A673 (cell line): Measurements from ENCODE around the gene CFAP43. TPM values are rescaled to one million over a fixed set of nuclear protein-coding genes. Genes with fewer than 3 reads are reported as not detected.
A peak's percentile ranks its signal among the peaks of the same experiment; 100 is the strongest.

Source experiments
- BruUV-seq: library from RNA; stranded (reverse); fragments of 400-500 nt; replicated peaks from 2 replicates; lab custom pipeline; 2021; lab: Mats Ljungman, UMichigan
- CTCF ChIA-PET: fragments of 300-600 bp; sonication (Branson Sonifier 250); formaldehyde crosslinking; loops from one replicate; lab custom pipeline; 2022; ENCODE audit warnings: antibody characterized with exemption; lab: Charles Lee
- POLR2A ChIA-PET: fragments of 300-600 bp; sonication (Branson Sonifier 250); formaldehyde crosslinking; loops from one replicate; lab custom pipeline; 2022; ENCODE audit warnings: antibody characterized with exemption; ENCODE audit not compliant: low non-redundant PET; lab: Charles Lee
- DNase-seq: peaks from one replicate; pipeline ENCODE4 v3.0.0-alpha.2; 2015; ENCODE audit warnings: low spot score
- H3K27ac ChIP-seq: fragments of 200-600 bp; sonication (generic); 2 replicates; pipeline ENCODE4 v1.5.1; 2016; ENCODE audit warnings: mixed run types, low read depth, mild to moderate bottlenecking, mixed read lengths, antibody characterized with exemption, low read length; ENCODE audit not compliant: poor library complexity, severe bottlenecking
- H3K27me3 ChIP-seq: fragments of 200-600 bp; sonication (generic); replicated peaks from 2 replicates; pipeline ENCODE4 v1.6.1; 2017; ENCODE audit warnings: mixed run types, low read depth, mild to moderate bottlenecking, mixed read lengths, antibody characterized with exemption, low read length; ENCODE audit not compliant: insufficient read depth, poor library complexity
- H3K36me3 ChIP-seq: fragments of 200-600 bp; sonication (generic); 2 replicates; pipeline ENCODE4 v1.6.1; 2016; ENCODE audit warnings: mixed run types, mild to moderate bottlenecking, mixed read lengths, antibody characterized with exemption, low read length; ENCODE audit not compliant: insufficient read depth, poor library complexity, severe bottlenecking
- H3K4me1 ChIP-seq: fragments of 200-600 bp; sonication (generic); 2 replicates; pipeline ENCODE4 v1.6.1; 2017; ENCODE audit warnings: mixed run types, mild to moderate bottlenecking, mixed read lengths, antibody characterized with exemption, low read length; ENCODE audit not compliant: insufficient read depth, poor library complexity, severe bottlenecking
- H3K4me3 ChIP-seq: fragments of 200-600 bp; sonication (generic); 2 replicates; pipeline ENCODE4 v1.5.1; 2016; ENCODE audit warnings: low read depth, mixed run types, mild to moderate bottlenecking, mixed read lengths, low read length; ENCODE audit not compliant: poor library complexity, severe bottlenecking
- H3K9me3 ChIP-seq: fragments of 200-600 bp; sonication (generic); 2 replicates; pipeline ENCODE4 v1.6.1; 2016; ENCODE audit warnings: mixed run types, low read depth, mild to moderate bottlenecking, mixed read lengths, antibody characterized with exemption, low read length; ENCODE audit not compliant: poor library complexity, severe bottlenecking
- CTCF ChIP-seq: fragments of 300-800, 200-600 bp; sonication (generic); conservative IDR thresholded peaks from 2 replicates; pipeline ENCODE4 v1.5.1; 2017; ENCODE audit warnings: low read depth, mild to moderate bottlenecking, antibody characterized with exemption, low read length, moderate library complexity, mixed read lengths
- EZH2 ChIP-seq: fragments of 200-600 bp; sonication (generic); IDR thresholded peaks from 2 replicates; pipeline ENCODE4 v1.6.1; 2017; ENCODE audit warnings: borderline replicate concordance, low read depth, mild to moderate bottlenecking, mixed read lengths, antibody characterized with exemption, low read length; ENCODE audit not compliant: poor library complexity, severe bottlenecking
- intact Hi-C: fragments of 100-400 bp; cut with micrococcal nuclease; formaldehyde crosslinking; loops from one replicate; pipeline ENCODE4 v1.10.0; 2022; ENCODE audit not compliant: unreplicated experiment
- total RNA-seq: library from RNA; stranded (reverse); gene quantifications from 2 replicates; pipeline ENCODE4 v1.2.3, GENCODE V29; 2021

Gene CFAP43
- total RNA-seq, 1 experiment from 2014 or later: 0.13 TPM

GRCh38 chr10:104151737-104152136 lies 80.4 kb downstream of the CFAP43 start:
- Histone ChIP-seq H3K9me3 (peaks cover 11% of the 10 kb centered on the region), H3K36me3 (no peaks in the 10 kb centered on the region), H3K27me3 (peaks cover 19% of the 10 kb centered on the region), H3K4me3 (no peak overlapping the region), H3K27ac (no peak overlapping the region), H3K4me1 (no peaks in the 10 kb centered on the region)
- ChIA-PET POLR2A (no interaction called here), CTCF (no interaction called here)
- intact Hi-C loops: no loop called here
- DNase-seq: no peak
- TF ChIP-seq EZH2: no peak
- TF ChIP-seq CTCF: no peak
- no TSS peak for BruUV-seq

- BruUV-seq: no TSS peak
- intact Hi-C loops: no loop called here
- H3K27me3 ChIP-seq: peaks cover 16% of the 10 kb centered on the region
- TF ChIP-seq EZH2 (no peak), CTCF (no peak)
- ChIA-PET POLR2A (no interaction called here), CTCF (no interaction called here)
- H3K9me3 ChIP-seq: peaks cover 11% of the 10 kb centered on the region
- no peaks in the 10 kb centered on the region for H3K36me3 ChIP-seq
- H3K4me3 ChIP-seq: no peak overlapping the region
- H3K27ac ChIP-seq: no peak overlapping the region
- no peak for DNase-seq
- H3K4me1 ChIP-seq: no peaks in the 10 kb centered on the region
Measured at GRCh38 chr10:104150139-104150538, 82.0 kb downstream of the CFAP43 start.

- peaks cover 11% of the 10 kb centered on the region for H3K27me3 ChIP-seq
- DNase-seq: peak; percentile 3
- H3K4me1 ChIP-seq: no peaks in the 10 kb centered on the region
- no peak overlapping the region for H3K4me3 ChIP-seq
- H3K9me3 ChIP-seq: peaks cover 2% of the 10 kb centered on the region
- intact Hi-C loops: no loop called here
- CTCF ChIA-PET: interaction anchor here (0.9 kb wide), 1 partner anchor 207 kb away, joined by 3 read pairs; the partner anchor contains the start of gene CFAP58
- no peak overlapping the region for H3K27ac ChIP-seq
- H3K36me3 ChIP-seq: no peaks in the 10 kb centered on the region
- POLR2A ChIA-PET: no interaction called here
- BruUV-seq: no TSS peak
- no peak for TF ChIP-seq EZH2
- TF ChIP-seq CTCF: no peak
Measured at GRCh38 chr10:104146882-104147281, 85.3 kb downstream of the CFAP43 start.
